Islet of Langerhans (tissue), 1 donor: ENCODE measurements around the gene ATXN7L1.

Experiments
- FAIRE-seq: peaks from one replicate; lab custom pipeline; 2011; peaks lifted over from hg19 to GRCh38; lab: Jason Lieb, UNC

ATXN7L1 gene

GRCh38 chr7:105876091-105876963, at the start of gene ATXN7L1:
ATXN7L1 (minus strand) TSS chr7:105876599; CDS start chr7:105876558, 41 bp downstream.
- FAIRE-seq = no peak

GRCh38 chr7:105926131-105926530, 49.7 kb upstream of the ATXN7L1 start:
- FAIRE-seq = no peak

DNA sequence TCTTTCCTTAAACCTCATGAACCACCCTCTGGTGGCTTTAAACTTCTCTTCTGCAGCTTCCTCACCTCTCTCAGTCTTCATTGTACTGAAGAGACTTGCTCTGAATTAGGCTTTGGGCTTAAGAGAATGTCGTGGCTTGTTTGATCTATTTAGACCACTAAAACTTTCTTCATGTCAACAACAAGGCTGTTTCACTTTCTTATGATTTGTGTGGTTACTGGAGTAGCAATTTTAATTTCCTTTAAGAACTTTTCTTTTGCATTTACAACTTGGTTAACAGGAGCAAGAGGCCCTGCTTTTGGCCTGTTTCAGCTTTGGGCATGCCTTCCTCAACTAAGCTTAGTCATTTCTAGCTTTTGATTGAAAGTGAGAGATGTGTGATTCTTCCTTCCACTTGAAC, 48.5 kb upstream of the ATXN7L1 start:
- no peak for FAIRE-seq

DNA sequence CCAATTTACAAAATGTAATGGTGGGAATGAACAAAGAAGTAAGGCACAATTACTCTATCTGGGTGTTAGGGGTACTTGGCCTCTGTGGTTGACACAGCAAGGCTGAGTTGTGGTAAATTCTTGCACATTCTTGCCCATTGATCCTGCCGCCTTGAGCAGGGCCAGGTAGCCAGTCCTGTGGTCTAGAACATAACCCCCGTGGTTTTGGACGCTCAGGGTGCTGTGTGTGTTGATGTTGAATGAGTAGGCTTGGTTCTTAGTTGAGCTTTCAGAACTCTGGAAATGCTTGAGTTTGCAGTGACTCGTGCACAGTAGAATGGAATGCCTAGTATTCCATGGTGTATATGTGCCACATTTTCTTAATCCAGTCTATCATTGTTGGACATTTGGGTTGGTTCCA, 44.4 kb upstream of the ATXN7L1 start:
- FAIRE-seq = no peak

GRCh38 chr7:105917659-105918058, 41.3 kb upstream of the ATXN7L1 start:
- no peak for FAIRE-seq

GRCh38 chr7:105916603-105917002, 40.2 kb upstream of the ATXN7L1 start:
- FAIRE-seq = no peak

DNA sequence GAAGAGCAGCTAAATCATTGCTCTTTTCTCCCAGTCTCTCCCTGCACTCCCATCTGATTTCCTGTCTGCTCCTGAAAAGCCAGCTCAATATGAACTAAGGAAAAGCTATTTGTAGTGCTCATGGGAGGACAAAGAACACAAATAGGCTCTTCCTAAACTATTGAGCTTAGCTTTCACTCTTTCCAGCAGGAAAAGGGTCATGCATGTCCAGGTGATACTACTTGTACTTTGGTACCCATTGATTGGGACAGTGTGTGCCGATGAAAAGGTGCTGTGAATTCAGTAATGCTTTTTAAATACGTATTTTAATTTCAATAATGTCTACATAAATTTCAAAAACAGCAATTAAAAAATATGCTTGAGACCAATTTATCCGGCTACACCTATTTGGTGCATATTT, 37.5 kb upstream of the ATXN7L1 start:
- no peak for FAIRE-seq

DNA sequence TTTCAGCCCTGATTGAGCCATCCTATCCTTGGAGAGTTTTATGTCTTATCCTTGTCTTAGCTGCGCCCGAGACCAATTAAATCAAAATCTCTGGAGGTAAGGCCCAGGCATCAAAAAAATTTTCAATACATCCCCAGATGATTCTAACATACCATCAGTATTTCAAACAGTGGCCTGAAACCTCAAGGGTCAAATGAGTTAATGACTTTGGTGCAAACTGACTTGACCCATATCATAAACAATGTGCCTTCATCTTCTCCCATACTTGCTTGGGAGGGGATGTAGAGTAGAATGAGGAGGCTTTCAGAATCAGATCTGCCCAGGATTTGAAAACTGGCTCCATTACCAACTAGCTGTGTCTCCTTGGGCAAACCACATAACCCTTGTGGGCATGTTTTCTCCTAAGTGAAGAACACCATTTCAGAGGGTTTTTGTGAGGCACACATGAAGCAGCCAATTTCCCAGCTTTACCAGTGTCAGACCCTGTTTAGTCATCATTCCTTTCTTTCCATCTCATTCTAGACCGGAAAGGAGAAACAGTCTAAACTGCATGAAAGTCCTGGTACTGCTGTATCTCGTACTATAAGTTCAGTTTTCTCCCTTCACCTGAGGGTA, 35.7 kb upstream of the ATXN7L1 start:
- FAIRE-seq = no peak

GRCh38 chr7:105910172-105910571, 33.8 kb upstream of the ATXN7L1 start:
- no peak for FAIRE-seq

- FAIRE-seq = no peak
Observed at GRCh38 chr7:105909742-105910141, 33.3 kb upstream of the ATXN7L1 start.

GRCh38 chr7:105907129-105907846, 30.9 kb upstream of the ATXN7L1 start:
- no peak for FAIRE-seq

DNA sequence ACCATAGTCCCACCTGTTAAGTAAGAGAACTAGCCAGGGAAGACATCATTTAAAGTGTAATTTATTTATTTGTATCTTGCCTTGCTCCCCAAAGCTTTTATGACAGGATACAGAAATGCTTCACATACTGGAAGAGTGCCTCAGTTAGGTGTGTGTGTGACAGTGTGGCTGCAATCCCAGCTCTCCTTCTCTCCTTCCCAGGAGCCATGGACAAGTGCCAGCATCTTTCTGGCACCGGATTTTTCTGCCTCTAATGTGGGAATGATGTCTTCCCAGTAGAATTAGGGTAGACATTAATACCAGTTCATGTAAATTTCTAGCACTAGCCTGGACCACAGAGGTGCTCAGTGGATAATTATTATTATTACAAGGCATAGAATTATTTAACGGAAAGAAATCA, 30.3 kb upstream of the ATXN7L1 start:
- FAIRE-seq = no peak

DNA sequence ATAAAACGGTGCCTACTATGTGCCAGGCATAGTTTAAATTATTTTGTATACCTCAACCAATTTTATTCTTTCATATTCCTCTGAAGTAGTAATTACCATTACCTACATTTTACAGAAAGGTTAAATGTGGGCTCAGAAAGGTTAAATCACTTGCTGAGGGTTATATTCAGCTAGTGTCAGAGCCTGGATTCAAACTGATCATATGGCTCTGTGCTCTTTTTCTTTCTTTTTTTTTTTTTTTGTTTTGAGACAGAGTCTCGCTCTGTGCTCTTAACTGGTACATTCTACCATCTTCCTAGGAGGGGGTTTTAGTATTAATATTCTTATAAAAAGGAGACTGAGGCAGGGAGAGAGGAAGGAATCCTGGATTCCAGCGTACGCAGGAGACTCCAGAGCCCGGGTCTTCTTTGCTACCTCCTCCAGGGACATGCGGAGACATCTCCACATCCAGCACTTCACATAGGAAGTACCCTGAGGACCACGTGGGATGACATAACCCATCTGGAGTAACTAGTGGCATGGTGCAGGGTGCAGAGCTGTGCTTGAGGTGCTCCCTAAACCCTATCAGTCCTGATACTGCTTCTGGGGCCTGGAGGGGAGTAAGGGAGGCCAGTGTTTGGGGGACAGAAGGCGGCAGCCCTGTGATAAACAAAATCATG, 29.6 kb upstream of the ATXN7L1 start:
- FAIRE-seq = no peak

DNA sequence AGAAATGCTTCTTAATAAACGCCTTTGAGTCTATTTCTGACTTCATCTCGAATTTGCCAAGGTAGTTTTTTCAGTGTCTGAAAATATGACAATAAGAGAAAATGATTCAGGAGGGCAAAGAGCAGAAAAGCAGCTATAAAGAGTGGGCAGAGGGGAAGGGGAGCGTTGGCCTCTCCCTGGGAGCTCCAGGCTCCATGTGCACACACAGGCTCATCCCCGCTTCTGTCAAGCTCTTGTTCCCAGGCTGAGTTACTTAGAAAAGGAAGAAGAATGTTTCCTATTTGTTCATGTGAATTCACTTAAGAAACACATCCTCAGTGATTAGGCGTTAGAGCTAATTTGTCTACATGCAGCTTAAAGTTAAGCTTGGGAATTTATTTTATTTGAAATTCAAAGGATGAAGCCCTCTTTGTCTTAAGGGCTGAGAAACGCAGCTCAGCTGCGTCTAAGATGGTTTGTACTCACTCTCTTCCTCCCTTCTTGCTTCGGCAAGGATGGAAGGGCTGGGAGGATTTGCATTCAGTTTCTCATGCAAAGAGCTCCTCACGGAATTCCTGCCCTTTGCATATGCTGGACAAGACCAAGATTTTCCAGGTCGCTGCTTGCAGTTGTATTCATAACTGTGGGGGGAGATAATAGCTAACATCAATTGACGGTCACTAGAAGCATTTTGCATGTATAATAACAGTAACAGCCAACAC, 29.0 kb upstream of the ATXN7L1 start:
- no peak for FAIRE-seq

DNA sequence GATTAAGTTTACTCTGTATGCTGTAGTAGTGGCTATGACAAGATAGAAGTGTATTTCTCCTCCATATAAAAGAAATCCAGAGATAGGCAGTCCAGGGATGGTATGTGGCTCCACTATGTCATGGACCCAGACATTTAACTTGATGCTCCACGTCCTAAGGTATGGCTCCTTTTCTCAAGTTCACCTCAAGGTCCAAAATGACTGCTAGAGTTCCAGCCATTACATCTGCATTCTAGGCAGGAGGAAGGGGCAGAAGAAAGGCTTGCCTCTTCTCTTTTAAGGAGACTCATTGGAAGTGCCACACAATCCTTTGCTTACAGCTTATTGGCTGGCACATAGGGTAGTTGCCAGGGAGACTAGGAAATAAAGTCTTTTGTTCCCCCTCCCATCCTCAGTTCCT, 27.7 kb upstream of the ATXN7L1 start:
- no peak for FAIRE-seq

GRCh38 chr7:105902325-105902911, 26.0 kb upstream of the ATXN7L1 start:
- FAIRE-seq = no peak

DNA sequence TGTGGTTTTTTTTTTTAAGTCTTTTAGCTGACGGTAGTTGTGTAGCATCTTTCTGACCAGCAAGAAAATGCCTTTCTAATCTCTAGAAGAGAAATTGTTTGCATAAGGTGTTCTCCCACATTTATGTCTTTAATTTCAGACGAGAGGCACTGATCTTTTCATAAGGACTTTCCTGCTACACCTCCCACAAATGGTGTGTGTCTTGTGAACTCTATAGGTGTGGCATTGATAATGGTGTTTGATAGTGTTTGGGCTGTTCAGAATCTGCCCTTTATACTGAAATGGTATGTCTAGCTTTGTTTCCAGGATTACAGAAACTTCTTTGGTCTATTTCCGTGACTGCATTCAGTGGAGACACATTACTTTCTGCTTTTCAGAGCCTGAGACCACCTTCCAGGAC, 21.6 kb upstream of the ATXN7L1 start:
- no peak for FAIRE-seq

DNA sequence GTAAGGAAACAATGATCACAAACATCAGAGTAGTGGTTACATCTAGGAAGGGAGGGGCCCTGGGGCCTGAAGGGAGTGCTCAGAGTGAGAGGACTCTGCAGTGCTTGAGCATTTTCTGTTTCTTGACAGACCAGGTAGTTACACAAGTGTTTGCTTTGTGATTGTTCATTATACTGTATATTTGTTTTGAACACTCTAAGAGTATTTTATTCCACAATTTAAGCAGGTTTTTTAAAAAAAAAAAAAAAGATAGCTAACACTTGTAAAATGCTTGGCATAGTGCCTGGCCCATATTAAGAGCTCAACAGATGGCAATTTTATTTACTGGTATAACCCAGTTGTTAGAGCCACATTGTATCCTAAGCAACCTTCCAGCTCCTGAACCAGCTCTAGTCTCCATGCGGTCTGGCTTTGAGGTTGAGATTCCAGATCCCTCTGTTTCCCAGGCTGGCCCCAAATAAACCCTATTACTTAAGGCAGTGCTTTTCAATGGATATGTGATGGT, 20.1 kb upstream of the ATXN7L1 start:
- FAIRE-seq = peak; percentile 85

DNA sequence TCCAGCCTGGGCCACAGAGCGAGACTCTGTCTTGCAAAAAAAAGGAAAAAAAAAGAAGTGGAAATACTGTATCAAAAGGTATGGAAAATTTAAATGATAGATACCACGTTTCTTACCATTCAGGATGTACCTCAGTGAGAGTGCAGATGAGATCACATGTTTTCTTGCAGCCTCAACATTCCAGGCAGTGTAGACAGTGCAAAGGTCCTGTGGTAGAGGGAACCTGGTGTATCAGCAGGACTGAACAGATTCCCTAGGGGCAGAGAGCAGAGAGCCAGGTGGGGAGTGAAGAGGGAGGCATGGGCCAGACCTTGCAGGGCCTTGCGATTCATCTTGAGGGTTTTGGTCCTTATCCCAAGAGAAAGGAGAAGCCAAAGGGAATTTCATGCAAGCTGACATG, 17.7 kb upstream of the ATXN7L1 start:
- no peak for FAIRE-seq

DNA sequence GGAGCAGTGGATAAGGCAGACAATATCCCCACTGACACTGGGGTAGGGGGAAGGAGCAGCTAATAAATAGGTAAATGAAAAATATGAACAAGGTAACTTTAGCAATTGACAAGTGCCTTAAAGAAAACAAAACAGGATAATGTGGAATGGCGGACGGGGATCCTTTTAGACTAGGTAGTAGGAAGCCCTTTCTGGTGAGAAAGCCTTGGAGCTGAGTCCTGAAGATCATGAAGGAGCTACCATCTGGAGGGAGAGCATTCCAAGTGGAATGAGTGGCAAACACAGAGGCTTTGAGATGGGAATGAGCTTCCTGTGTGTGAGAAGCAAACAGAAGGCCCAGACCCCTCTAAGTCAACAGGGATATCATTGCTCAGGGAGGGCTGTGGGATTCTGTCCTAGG, 16.0 kb upstream of the ATXN7L1 start:
- no peak for FAIRE-seq

GRCh38 chr7:105890290-105890997, 14.0 kb upstream of the ATXN7L1 start:
- no peak for FAIRE-seq
